Lower lobe of right lung (tissue), 2 donors: ENCODE results near the gene SMIM21. TPM values are rescaled to one million over a fixed set of nuclear protein-coding genes. Genes with fewer than 3 reads are reported as not detected.

ENCODE experiments used
- ATAC-seq, 2 donors: fragments of 200-7000 bp; cut with Tn5 transposase; one replicate each; pipeline ENCODE4 v1.9.1; 2020 to 2022; ENCODE audit warnings: mild to moderate bottlenecking in 2 of 2, moderate library complexity in 2 of 2
- DNase-seq: peaks from one replicate; pipeline ENCODE4 v3.0.0-alpha.2; 2020
- H3K27ac ChIP-seq: fragments of 200-600 bp; one replicate; pipeline ENCODE4 v1.8.0; 2022
- H3K27me3 ChIP-seq: fragments of 200-600 bp; one replicate; pipeline ENCODE4 v1.8.0; 2022; ENCODE audit warnings: low read depth
- H3K36me3 ChIP-seq: fragments of 200-600 bp; one replicate; pipeline ENCODE4 v1.8.0; 2022; ENCODE audit warnings: mild to moderate bottlenecking
- H3K4me1 ChIP-seq: fragments of 200-600 bp; one replicate; pipeline ENCODE4 v1.8.0; 2022
- H3K4me3 ChIP-seq: fragments of 200-600 bp; one replicate; pipeline ENCODE4 v1.8.0; 2022; ENCODE audit warnings: mild to moderate bottlenecking
- H3K9me3 ChIP-seq: fragments of 200-600 bp; one replicate; pipeline ENCODE4 v1.8.0; 2022
- CTCF ChIP-seq: fragments of 200-600 bp; IDR thresholded peaks from one replicate; pipeline ENCODE4 v1.8.0; 2022; ENCODE audit warnings: antibody characterized with exemption, mild to moderate bottlenecking
- intact Hi-C: fragments of 100-400 bp; cut with DNase I; formaldehyde crosslinking; loops from one replicate; pipeline ENCODE4 v1.11.0; 2022
- total RNA-seq: library from RNA; stranded (reverse); fragmentation: NEBNext Ultra II Directional; extraction: Animal tissue kit (Norgen Biotek cat#: 25700); gene quantifications from one replicate; pipeline ENCODE4 v1.2.1, GENCODE V29; 2021
- donor health status: DM: no; HTN: yes; CAD: no; lungs with severe emphysema.

Gene SMIM21
- total RNA-seq, 1 donor from 2014 or later: not detected

GRCh38 chr18:75405351-75405750 is 22.2 kb downstream of the SMIM21 start:
- ATAC-seq: no peak
- intact Hi-C loops: no loop called here
- DNase-seq: no peak
- no peaks in the 10 kb centered on the region for H3K9me3 ChIP-seq
- no peaks in the 10 kb centered on the region for H3K27me3 ChIP-seq
- H3K36me3 ChIP-seq: no peaks in the 10 kb centered on the region
- TF ChIP-seq CTCF: no peak
- H3K27ac ChIP-seq: no peak overlapping the region
- H3K4me3 ChIP-seq: no peak overlapping the region
- H3K4me1 ChIP-seq: no peaks in the 10 kb centered on the region

- ATAC-seq: no peak
- Histone ChIP-seq H3K36me3 (no peaks in the 10 kb centered on the region), H3K9me3 (no peaks in the 10 kb centered on the region), H3K4me1 (no peaks in the 10 kb centered on the region), H3K27ac (no peak overlapping the region), H3K4me3 (no peak overlapping the region), H3K27me3 (no peaks in the 10 kb centered on the region)
- DNase-seq: no peak
- intact Hi-C loops: no loop called here
- no peak for TF ChIP-seq CTCF
These were observed 27.1 kb downstream of the SMIM21 start for GRCh38 chr18:75400366-75400765.

- Histone ChIP-seq H3K9me3 (no peaks in the 10 kb centered on the region), H3K36me3 (no peaks in the 10 kb centered on the region), H3K4me1 (no peaks in the 10 kb centered on the region), H3K27me3 (no peaks in the 10 kb centered on the region), H3K4me3 (no peak overlapping the region), H3K27ac (no peak overlapping the region)
- ATAC-seq: no peak
- TF ChIP-seq CTCF: no peak
- intact Hi-C loops: no loop called here
- no peak for DNase-seq
These were observed 32.4 kb downstream of the SMIM21 start for GRCh38 chr18:75395137-75395536.

- DNase-seq (no peak), ATAC-seq (no peak)
- intact Hi-C loops: no loop called here
- no peak for TF ChIP-seq CTCF
- Histone ChIP-seq H3K27me3 (no peaks in the 10 kb centered on the region), H3K4me1 (no peaks in the 10 kb centered on the region), H3K4me3 (no peak overlapping the region), H3K27ac (no peak overlapping the region), H3K9me3 (no peaks in the 10 kb centered on the region), H3K36me3 (no peaks in the 10 kb centered on the region)
These were observed 33.8 kb downstream of the SMIM21 start for GRCh38 chr18:75393721-75394120.

GRCh38 chr18:75392226-75392578 is 35.3 kb downstream of the SMIM21 start:
- no peaks in the 10 kb centered on the region for H3K36me3 ChIP-seq
- no peaks in the 10 kb centered on the region for H3K4me1 ChIP-seq
- intact Hi-C loops: no loop called here
- no peaks in the 10 kb centered on the region for H3K27me3 ChIP-seq
- no peak for TF ChIP-seq CTCF
- DNase-seq: no peak
- ATAC-seq: no peak
- no peak overlapping the region for H3K27ac ChIP-seq
- H3K9me3 ChIP-seq: no peaks in the 10 kb centered on the region
- H3K4me3 ChIP-seq: no peak overlapping the region
